Measurements from ENCODE around the gene PCDHGC5. TPM values are rescaled to one million over a fixed set of nuclear protein-coding genes. Genes with fewer than 3 reads are reported as not detected.

PCDHGC5 gene
- total and polyA plus RNA-seq, 2 experiments from 2014 or later: 0.16 to 1.5 TPM

GRCh38 chr5:141522301-141522700 lies 33.4 kb downstream of the PCDHGC5 start (continued):
- TF ChIP-seq ETS1 (IDR thresholded peaks at IDR 0.05): no peak
- no peak for TF ChIP-seq JUNB (IDR thresholded peaks at IDR 0.05; ENCODE audit: unreplicated experiment)
- no peak for TF ChIP-seq POLR2AphosphoS5 (IDR thresholded peaks at IDR 0.05; ENCODE audit: low read depth)
- no peak for TF ChIP-seq CREB1 (CRISPR knock-in tag; IDR thresholded peaks at IDR 0.05; ENCODE audit: low read depth)

- peaks cover 78% of the 10 kb centered on the region for H3K36me3 Mint-ChIP-seq (ENCODE audit: low read depth)
Measured at GRCh38 chr5:141523991-141524390, 35.1 kb downstream of the PCDHGC5 start.

More at GRCh38 chr5:141523991-141524390, 35.1 kb downstream of the PCDHGC5 start:
- ATAC-seq (no peak), DNase-seq (ENCODE audit: low spot score) (no peak)
- Histone ChIP-seq H3K4me1 (ENCODE audit: insufficient read depth) (peaks cover 11% of the 10 kb centered on the region), H2AFZ (no peak overlapping the region), H3K79me2 (replicated peaks; ENCODE audit: insufficient read depth) (0 out of 2 replicates have a peak, but pooled peaks cover 6% of the 10 kb centered on the region), H4K20me1 (replicated peaks; ENCODE audit: insufficient read depth) (peaks cover 4% of the 10 kb centered on the region), H3K36me3 (ENCODE audit: insufficient read depth) (peaks cover 34% of the 10 kb centered on the region), H3K4me3 (no peak overlapping the region), H3K4me2 (0 out of 2 replicates have a peak overlapping the region, but pooled peaks have one; percentile 15), H3F3A (replicated peaks; ENCODE audit: low read depth) (peaks cover 9% of the 10 kb centered on the region; the same call in 1 of the 2 replicates), H3K27me3 (ENCODE audit: insufficient read depth) (no peaks in the 10 kb centered on the region), H3K9me2 (ENCODE audit: insufficient read depth) (no peaks in the 10 kb centered on the region), H3K27ac (ENCODE audit: low read depth) (no peak overlapping the region)
- H3K27ac Mint-ChIP-seq: peak overlapping the region; percentile 70; the same call in 1 of the 2 replicates
- TF ChIP-seq CTCF (conservative IDR thresholded peaks at IDR 0.05; ENCODE audit: low read depth in 2 of 2) (no peak), REST (IDR thresholded peaks at IDR 0.05; ENCODE audit: unreplicated experiment) (no peak), ZNF331 (CRISPR knock-in tag; IDR thresholded peaks at IDR 0.05; ENCODE audit: low read depth) (no peak), STAT1 (IDR thresholded peaks at IDR 0.05; ENCODE audit: unreplicated experiment) (no peak), EZH2 (IDR thresholded peaks at IDR 0.05; ENCODE audit: low read depth, unreplicated experiment) (no peak), ZNF462 (CRISPR knock-in tag; IDR thresholded peaks at IDR 0.05) (no peak), JUNB (IDR thresholded peaks at IDR 0.05; ENCODE audit: unreplicated experiment) (no peak), POLR2AphosphoS5 (IDR thresholded peaks at IDR 0.05; ENCODE audit: low read depth) (no peak), ZNF114 (CRISPR knock-in tag; IDR thresholded peaks at IDR 0.05) (no peak)
- peaks cover 22% of the 10 kb centered on the region for H3K4me1 Mint-ChIP-seq
- no peaks in the 10 kb centered on the region for H3K27me3 Mint-ChIP-seq (ENCODE audit: insufficient read depth, low read depth, poor library complexity)
- H3K9me3 Mint-ChIP-seq: no peaks in the 10 kb centered on the region
- no peak overlapping the region for H3K4me3 Mint-ChIP-seq
